ENCODE results near the gene PCDHGB1. TPM values are rescaled to one million over a fixed set of nuclear protein-coding genes. Genes with fewer than 3 reads are reported as not detected.
A peak's percentile ranks its signal among the peaks of the same experiment; 100 is the strongest.

PCDHGB1 gene
- total RNA-seq, 4 donors from 2014 or later: 2.0 to 9.5 (median 4.2) TPM

DNA sequence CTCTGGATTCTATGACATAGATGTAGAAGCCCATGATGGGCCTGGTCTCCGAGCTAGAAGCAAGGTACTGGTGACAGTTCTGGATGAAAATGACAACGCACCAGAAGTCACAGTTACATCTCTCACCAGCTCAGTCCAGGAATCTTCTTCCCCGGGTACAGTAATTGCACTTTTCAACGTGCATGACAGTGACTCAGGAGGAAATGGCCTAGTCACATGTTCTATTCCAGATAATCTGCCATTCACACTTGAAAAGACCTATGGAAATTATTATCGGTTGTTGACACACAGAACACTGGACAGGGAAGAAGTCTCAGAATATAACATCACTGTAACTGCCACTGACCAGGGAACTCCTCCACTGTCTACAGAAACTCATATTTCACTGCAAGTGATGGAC is 6.2 kb downstream of the PCDHGB1 start:
- no peak for ATAC-seq
- TF ChIP-seq, protein P1, sequence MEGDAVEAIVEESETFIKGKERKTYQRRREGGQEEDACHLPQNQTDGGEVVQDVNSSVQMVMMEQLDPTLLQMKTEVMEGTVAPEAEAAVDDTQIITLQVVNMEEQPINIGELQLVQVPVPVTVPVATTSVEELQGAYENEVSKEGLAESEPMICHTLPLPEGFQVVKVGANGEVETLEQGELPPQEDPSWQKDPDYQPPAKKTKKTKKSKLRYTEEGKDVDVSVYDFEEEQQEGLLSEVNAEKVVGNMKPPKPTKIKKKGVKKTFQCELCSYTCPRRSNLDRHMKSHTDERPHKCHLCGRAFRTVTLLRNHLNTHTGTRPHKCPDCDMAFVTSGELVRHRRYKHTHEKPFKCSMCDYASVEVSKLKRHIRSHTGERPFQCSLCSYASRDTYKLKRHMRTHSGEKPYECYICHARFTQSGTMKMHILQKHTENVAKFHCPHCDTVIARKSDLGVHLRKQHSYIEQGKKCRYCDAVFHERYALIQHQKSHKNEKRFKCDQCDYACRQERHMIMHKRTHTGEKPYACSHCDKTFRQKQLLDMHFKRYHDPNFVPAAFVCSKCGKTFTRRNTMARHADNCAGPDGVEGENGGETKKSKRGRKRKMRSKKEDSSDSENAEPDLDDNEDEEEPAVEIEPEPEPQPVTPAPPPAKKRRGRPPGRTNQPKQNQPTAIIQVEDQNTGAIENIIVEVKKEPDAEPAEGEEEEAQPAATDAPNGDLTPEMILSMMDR (IDR thresholded peaks at IDR 0.05): no peak
- no peak for TF ChIP-seq POLR2A (IDR thresholded peaks at IDR 0.05)
- TF ChIP-seq EP300 (IDR thresholded peaks at IDR 0.05): no peak
- TF ChIP-seq POLR2AphosphoS5 (IDR thresholded peaks at IDR 0.05): no peak
- peaks cover 26% of the 10 kb centered on the region for H3K27me3 ChIP-seq
- peaks cover 0 to 98% (median under 1%) of the 10 kb centered on the region in 3 donors for H3K9me3 ChIP-seq
- peaks cover 0 to 26% of the 10 kb centered on the region in 2 donors for H3K36me3 ChIP-seq
- WGBS, 2 donors (ENCODE audit: low coverage in 1 of 2): 66 to 68% methylated on average over 4 to 5 of the region's 5 CpGs
- H3K4me3 ChIP-seq: no peak overlapping the region
- no peaks in the 10 kb centered on the region for H3K4me1 ChIP-seq
- H3K27ac ChIP-seq: no peak overlapping the region

DNA sequence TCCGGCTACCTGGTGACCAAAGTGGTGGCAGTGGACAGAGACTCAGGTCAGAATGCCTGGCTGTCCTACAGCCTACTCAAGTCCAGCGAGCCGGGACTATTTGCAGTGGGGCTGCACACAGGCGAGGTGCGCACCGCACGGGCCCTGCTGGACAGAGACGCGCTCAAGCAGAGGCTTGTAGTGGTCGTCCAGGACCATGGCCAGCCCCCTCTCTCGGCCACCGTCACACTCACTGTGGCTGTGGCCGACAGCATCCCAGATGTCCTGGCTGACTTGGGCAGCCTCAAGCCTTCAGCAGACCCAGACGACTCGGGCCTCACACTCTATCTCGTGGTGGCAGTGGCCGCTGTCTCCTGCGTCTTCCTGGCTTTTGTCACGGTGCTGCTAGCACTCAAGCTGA is 7.1 kb downstream of the PCDHGB1 start:
- Histone ChIP-seq H3K36me3 (peaks cover 0 to 26% of the 10 kb centered on the region in 2 donors), H3K27me3 (peaks cover 24% of the 10 kb centered on the region), H3K27ac (no peak overlapping the region), H3K9me3 (peaks cover 0 to 98% (median 4%) of the 10 kb centered on the region in 3 donors), H3K4me1 (no peaks in the 10 kb centered on the region), H3K4me3 (no peak overlapping the region)
- TF ChIP-seq EP300 (IDR thresholded peaks at IDR 0.05) (no peak), POLR2A (IDR thresholded peaks at IDR 0.05) (no peak)
- TF ChIP-seq, protein P1 (IDR thresholded peaks at IDR 0.05): no peak
- no peak for ATAC-seq
- WGBS, 2 donors (ENCODE audit: low coverage in 1 of 2): no CpG with 5 or more reads among the region's 19 CpGs

DNA sequence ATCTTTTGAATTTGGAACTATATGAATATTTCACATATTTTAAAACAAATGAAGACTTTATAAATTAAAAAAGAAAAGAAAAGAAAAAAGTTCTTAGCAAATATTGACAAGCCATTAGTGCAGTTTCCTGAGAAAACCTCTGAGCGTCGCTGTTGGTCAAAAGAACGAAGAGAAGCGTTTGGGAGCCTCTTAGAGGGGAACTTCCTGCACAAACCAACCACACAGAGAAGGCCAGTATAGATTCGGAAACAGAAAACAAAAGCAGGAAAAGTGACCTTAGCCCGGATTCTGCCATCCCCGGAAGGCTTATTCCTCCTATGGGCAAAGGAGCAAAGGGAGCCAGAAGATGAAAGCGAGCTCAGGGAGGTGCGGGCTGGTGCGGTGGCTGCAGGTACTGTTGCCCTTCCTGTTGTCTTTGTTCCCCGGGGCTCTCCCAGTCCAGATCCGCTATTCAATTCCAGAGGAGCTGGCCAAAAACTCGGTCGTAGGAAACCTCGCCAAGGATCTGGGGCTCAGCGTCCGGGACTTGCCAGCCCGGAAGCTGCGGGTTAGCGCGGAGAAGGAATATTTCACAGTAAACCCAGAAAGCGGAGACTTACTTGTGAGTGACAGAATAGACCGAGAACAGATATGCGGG is 10.0 kb downstream of the PCDHGB1 start, which contains the start of gene PCDHGB2:
Gene PCDHGB2 (plus strand): TSS at position 205 of the 637 bp plus-strand sequence. CDS start 142 bp downstream, at position 347.
- Histone ChIP-seq H3K9me3 (peaks cover 0 to 100% (median 4%) of the 10 kb centered on the region in 3 donors), H3K4me1 (no peaks in the 10 kb centered on the region), H3K27ac (no peak within 1 kb of the TSS), H3K36me3 (peaks cover 0 to 30% of the 10 kb centered on the region in 2 donors), H3K27me3 (peaks cover 28% of the 10 kb centered on the region), H3K4me3 (peak within 1 kb of the TSS; percentile 25 to 34)
- TF ChIP-seq POLR2AphosphoS5 (IDR thresholded peaks at IDR 0.05) (no peak), POLR2A (IDR thresholded peaks at IDR 0.05) (no peak), EP300 (IDR thresholded peaks at IDR 0.05) (no peak)
- TF ChIP-seq, protein P1 (IDR thresholded peaks at IDR 0.05): peak in 2 of 4 experiments; percentile 15 to 21
- ATAC-seq: no peak
- 15 to 18% methylated on average over 12 to 16 of the region's 24 CpGs for WGBS, 2 donors (ENCODE audit: low coverage in 1 of 2)

DNA sequence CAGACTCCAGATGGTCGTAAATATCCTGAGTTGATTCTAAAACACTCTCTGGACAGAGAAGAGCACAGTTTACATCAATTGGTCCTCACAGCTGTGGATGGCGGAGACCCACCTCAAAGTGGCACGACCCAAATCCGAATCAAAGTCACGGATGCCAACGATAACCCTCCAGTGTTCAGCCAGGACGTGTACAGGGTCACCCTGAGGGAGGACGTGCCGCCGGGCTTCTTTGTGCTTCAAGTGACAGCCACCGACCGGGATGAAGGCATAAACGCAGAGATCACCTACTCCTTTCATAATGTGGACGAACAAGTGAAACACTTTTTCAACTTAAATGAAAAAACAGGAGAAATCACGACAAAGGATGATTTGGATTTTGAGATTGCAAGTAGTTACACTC is 10.8 kb downstream of the PCDHGB1 start:
- TF ChIP-seq EP300 (IDR thresholded peaks at IDR 0.05): no peak
- TF ChIP-seq POLR2AphosphoS5 (IDR thresholded peaks at IDR 0.05): no peak
- TF ChIP-seq, protein P1 (IDR thresholded peaks at IDR 0.05): no peak
- H3K27ac ChIP-seq: no peak overlapping the region

DNA sequence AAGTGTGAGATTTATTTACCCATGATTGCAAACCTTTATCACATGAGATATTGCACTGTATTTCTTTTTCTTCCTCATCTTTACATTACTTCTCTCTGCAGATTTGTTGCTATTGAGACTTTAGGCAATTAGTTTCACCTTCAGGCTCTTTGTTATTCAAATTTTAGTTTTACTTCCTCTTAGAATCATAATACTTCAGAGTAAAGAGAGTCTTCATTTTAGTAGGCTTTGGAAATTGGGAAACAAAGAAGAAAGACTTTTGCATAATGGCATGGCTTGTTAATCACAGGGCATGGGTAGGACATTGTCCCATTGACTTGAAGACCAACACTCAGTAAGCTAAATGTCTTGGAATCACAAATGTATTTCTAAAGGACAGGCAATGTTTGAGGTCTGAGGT is 12.8 kb downstream of the PCDHGB1 start:
- peaks cover 0 to 13% of the 10 kb centered on the region in 2 donors for H3K36me3 ChIP-seq
- peaks cover 37% of the 10 kb centered on the region for H3K27me3 ChIP-seq
- H3K4me1 ChIP-seq: no peaks in the 10 kb centered on the region
- no peak overlapping the region for H3K4me3 ChIP-seq
- peaks cover 0 to 100% (median 7%) of the 10 kb centered on the region in 3 donors for H3K9me3 ChIP-seq
- ATAC-seq: no peak
- no peak overlapping the region for H3K27ac ChIP-seq
- TF ChIP-seq, protein P1 (IDR thresholded peaks at IDR 0.05): no peak
- TF ChIP-seq POLR2A (IDR thresholded peaks at IDR 0.05): no peak
- TF ChIP-seq POLR2AphosphoS5 (IDR thresholded peaks at IDR 0.05): no peak
- no peak for TF ChIP-seq EP300 (IDR thresholded peaks at IDR 0.05)

More for the DNA sequence above, 10.8 kb downstream of the PCDHGB1 start:
- Histone ChIP-seq H3K4me1 (no peaks in the 10 kb centered on the region), H3K27me3 (peaks cover 29% of the 10 kb centered on the region), H3K9me3 (peaks cover 0 to 100% (median 4%) of the 10 kb centered on the region in 3 donors), H3K36me3 (peaks cover 0 to 23% of the 10 kb centered on the region in 2 donors), H3K4me3 (no peak overlapping the region)
- ATAC-seq: no peak
- 28 to 44% methylated on average over 6 to 12 of the region's 15 CpGs for WGBS, 2 donors (ENCODE audit: low coverage in 1 of 2)
